Cerebellar cortex (tissue), 1 donor: Measurements from ENCODE around the gene FTHL17.

Source experiments
- DNase-seq: peaks from one replicate; pipeline ENCODE4 v3.0.0-alpha.2; 2015; ENCODE audit warnings: low spot score

Gene FTHL17

GRCh38 chrX:31071725-31072124 is at the start of gene FTHL17:
TSS of gene FTHL17 (minus strand) at chrX:31072041. CDS start at chrX:31071953, 88 bp downstream.
- no peak for DNase-seq

DNA sequence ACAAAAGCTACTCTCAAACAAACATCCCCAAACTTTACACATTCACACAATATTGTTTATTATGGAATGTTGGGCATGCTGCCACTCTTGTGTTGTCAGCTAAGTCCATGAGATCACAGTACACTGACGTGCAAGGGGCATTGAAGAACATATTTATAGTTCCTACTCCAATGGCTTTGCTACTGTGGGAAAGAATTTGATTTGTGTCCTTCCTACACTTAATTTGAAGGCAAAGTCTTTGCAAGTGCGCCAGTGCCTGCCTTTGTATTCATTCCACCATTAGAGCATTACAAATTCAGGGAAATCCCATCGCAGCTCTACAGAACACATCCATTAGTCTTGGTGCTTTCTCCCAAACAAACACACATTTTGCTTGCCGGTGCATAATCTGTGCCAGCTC is 45.4 kb upstream of the FTHL17 start:
- no peak for DNase-seq

- DNase-seq: no peak
Measured at GRCh38 chrX:31115398-31115797, 43.6 kb upstream of the FTHL17 start.

GRCh38 chrX:31114858-31115257 is 43.0 kb upstream of the FTHL17 start:
- DNase-seq: no peak

- no peak for DNase-seq
Measured at GRCh38 chrX:31112226-31112999, 40.6 kb upstream of the FTHL17 start.

GRCh38 chrX:31110657-31111056 is 38.8 kb upstream of the FTHL17 start:
- no peak for DNase-seq

- DNase-seq: no peak
Measured at GRCh38 chrX:31099536-31100090, 27.8 kb upstream of the FTHL17 start.

GRCh38 chrX:31098079-31098478 is 26.2 kb upstream of the FTHL17 start:
- DNase-seq: no peak

- DNase-seq: no peak
Measured at GRCh38 chrX:31093639-31093975, 21.8 kb upstream of the FTHL17 start.

DNA sequence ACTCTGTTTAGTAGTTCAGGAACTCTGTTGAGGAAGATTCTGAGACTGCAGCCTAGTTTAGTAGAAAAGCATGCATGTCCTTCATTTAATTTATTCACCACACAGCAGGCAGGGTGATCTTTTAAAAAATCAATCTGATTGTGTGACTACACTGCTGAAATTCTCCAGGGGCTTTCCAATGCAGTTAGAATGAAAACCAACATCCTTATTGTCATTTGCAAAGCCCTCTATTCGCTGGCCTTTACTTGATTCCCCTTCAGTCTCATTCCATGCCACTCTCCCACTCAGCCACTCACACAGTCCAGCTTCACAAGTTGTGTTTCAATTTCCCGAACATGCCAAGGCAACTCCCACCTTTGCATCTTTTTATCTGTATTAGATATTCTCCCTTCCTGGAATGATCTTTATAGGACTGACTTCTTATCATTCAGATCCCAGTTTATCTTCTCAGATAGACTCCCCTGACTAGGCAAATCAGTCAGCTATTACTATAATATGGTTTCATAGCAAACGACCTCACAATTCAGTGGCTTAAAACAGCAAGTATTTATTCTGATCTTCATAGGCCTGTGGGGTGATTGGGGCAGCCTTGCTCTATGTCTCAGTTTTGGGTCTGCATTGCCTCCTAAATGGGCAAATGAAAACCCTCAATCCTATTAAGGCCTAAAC is 21.3 kb upstream of the FTHL17 start:
- DNase-seq: no peak

DNA sequence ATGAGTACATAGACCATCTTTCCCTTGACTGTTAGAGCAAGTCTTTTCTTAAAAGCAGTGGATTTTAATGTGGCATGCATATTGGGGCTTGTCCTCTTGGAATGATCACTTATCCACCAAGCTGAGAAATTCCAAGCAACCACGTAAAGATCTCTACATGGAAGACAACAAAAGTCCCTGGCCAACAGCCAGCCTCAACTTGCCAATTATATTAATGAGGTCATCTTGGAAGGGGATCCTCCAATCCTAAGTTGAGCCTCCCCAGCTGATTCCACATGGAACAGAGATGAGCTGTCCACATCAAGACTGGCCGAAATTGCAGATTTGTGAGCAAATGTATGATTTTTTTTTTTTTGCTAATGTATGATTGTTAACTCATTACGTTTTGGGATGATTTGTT is 20.6 kb upstream of the FTHL17 start:
- DNase-seq: no peak

DNA sequence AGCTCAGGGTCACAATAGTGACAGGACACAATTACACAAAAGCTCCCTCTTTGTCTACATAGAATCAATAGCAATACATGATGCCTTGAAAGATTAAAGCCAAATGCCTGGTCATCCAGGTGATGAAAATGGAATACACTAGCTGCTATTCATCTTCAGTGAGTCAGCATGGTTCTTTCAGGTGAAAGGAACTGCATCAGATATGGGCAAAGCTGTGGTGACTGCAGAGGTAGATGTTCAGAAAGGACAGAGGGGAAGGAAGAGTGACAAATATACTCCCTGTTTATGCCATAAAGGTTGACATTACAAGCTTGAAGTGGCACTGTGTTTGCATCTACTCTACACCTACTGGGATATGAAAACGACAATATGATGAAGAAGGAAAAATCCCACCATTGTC is 20.0 kb upstream of the FTHL17 start:
- DNase-seq: no peak

DNA sequence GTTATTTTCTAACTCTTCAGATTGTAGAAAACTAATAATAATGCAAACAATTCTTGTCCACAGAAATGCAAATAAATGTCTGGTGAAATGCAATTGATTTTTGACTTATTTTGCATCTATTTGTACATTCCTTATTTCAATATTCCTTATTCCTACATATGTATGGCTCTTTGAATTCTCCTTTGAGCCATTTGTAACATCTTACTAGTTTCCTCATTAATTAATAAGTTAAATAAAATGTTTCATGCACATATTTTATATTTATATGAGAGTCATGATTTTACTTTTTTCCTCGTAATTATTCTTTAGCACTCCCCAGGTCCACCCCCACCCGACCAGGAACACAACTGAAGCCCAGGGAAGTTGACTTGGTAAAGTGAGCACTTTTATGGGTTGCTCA is 2.7 kb upstream of the FTHL17 start:
- no peak for DNase-seq

DNA sequence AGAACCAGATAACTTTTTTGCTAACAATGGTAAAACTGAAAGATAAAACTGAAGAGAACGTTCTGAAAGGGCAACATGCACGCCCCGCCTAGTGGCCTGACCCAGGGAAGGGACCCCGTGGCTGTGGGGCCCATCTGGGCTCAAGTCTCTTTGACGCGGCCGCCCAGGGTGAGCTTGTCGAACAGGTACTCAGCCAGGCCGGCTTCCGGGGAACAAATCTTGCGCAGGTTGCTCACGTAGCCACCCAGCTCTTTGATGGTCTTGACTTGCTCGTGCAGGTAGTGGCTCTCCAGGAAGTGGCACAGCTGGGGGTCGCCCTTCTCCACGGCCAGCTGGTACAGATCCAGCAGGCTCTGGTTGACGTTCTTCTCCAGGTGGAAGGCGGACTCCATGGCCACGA is 579 bp downstream of the FTHL17 start:
- DNase-seq: no peak

DNA sequence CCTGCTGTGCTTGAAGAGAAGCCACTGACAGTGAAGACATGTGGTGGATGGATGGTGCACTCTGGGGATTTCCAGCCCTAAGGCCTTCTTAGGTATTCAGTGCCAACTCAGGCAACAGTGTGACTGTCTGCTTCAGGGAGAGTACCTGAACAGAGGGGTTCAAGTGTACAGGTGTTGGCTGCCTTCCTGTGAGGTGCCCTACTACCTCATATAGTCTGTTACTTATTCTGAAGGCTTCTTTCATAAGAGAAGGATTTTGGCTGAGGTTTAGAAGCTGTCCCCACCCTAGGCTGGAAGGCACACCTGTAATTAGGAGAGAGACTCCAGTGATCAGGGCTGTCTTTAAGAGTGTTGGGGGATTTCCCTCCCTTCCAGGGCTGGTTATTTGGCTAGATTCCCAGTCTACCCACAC is 1.8 kb downstream of the FTHL17 start:
- no peak for DNase-seq

GRCh38 chrX:31063114-31063513 is 8.7 kb downstream of the FTHL17 start:
- DNase-seq: no peak

DNA sequence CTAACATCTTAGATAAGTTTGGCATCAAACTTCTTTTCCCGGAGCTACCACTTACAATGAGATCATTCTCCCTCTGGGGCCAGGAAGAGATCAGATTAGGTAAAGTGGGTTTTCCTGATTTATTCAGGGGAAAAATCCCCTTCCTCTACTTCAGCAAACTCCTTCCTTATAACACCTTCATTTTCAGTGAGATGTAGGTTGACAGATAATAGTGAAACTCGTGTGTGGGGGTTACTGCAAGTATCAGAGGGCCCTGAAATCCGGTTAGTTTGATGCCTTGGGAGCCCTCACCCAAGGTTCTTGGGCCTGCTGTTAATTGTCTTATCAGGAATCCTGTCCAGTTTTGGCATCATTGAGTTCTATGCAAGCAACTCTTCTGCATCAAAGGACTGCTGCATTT is 10.8 kb downstream of the FTHL17 start:
- DNase-seq: no peak

DNA sequence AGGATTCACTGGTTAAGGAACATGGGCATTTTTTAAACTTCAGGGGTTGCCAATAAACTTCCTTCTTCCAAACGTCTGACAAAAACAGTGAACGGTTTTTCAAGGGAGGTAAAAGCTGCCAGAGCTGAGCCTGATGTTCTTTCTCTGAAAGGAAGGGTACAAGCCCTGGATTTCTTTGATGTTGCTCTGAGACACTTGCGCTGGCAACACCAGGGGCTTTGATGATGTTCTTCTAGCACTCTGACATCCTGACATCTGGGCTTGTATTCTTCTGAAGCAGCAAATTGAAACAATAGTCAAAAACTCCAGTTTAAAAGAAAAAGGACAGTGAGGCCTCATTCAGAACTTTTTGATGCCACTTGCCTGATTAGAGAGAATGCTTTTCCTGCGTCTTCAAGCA is 11.8 kb downstream of the FTHL17 start:
- DNase-seq: no peak

- DNase-seq: no peak
Measured at GRCh38 chrX:31058284-31058683, 13.6 kb downstream of the FTHL17 start.

DNA sequence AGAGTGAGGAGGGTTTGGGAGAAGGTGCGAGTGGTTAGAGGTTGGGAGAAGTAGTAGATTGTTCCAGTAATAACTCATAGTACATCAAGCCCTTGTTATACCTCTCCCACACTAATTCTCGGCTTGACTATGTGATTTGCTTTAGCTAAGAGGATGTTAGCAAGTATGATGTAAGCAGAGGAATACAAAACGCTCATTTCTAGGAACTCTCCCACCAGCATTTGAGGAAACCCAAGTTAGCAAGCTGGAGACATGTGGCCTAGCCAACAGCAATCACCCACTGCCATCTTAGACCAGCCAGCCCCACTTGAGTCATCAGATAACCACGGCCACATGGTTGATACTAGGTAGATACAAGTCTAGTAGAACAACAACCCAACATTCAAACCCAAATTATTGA is 14.2 kb downstream of the FTHL17 start:
- no peak for DNase-seq

- DNase-seq: no peak
Measured at GRCh38 chrX:31057291-31057690, 14.6 kb downstream of the FTHL17 start.

- no peak for DNase-seq
Measured at GRCh38 chrX:31053621-31054020, 18.2 kb downstream of the FTHL17 start.

DNA sequence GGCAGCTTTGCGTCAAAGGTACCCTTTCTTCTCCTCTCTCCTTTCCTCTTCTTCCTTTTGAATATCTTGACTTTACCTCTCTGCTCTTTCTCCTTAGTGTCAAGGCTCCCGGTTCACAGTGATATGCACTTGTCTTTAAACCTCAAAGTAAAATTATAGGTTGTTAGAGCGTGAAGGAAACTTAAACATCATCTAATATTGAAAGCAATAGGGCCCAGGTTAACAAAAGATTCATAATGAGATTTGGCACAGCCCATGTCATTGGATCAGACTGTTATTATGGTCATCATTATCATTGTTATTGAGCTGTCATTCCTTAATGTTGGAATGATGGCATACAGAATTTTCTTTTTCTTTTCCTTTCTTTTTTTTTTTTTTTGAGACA is 32.5 kb downstream of the FTHL17 start:
- no peak for DNase-seq
